Renal cortex interstitium (tissue), 11 donors: ENCODE data around the gene OASL. TPM values are rescaled to one million over a fixed set of nuclear protein-coding genes. Genes with fewer than 3 reads are reported as not detected.
A peak's percentile ranks its signal among the peaks of the same experiment; 100 is the strongest.

Experiments used
- DNase-seq, 11 donors: peaks; one replicate each; pipeline ENCODE4 v3.0.0-alpha.2; 2013; ENCODE audit warnings: low read depth in 9 of 11, low spot score in 4 of 11; ENCODE audit errors: extremely low read depth in 1 of 11
- polyA plus RNA-seq, 3 donors: library from polyadenylated mRNA; unstranded; fragments of 120-200 nt; gene quantifications; one replicate each; pipeline ENCODE4 v1.2.1, GENCODE V29; 2013; ENCODE audit not compliant: insufficient read length in 3 of 3

The OASL gene
- polyA plus RNA-seq, 3 donors = 0.09 to 0.21 (median 0.12) TPM

- no peak for DNase-seq
These were observed 17.3 kb downstream of the OASL start for GRCh38 chr12:121021754-121022153.

GRCh38 chr12:121018860-121019617 is 20.0 kb downstream of the OASL start:
- DNase-seq = no peak

DNA sequence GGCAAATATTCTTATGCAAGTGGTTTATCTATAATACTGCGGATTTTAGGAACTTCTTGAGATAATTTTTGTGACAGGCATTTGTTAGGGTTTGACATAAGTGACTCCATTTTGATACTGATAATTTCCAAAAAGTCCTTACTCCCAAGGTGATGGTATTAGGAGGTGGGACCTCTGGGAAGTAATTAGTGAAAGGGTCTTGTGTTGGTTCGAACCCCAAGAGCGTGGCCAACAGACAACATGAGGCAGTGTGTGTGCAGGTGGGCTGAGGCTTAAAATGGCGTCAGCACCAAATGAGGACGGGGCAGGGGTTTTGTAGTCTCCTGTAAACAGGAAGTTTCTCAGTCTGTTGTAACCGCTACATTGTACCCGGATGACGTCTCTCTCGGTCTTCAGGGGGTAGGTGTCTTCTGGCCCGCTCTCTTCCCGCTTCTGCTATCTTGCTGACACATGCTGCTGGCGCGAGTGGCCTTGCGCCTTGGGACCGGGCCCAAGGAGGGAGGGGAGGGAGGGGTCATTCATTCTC is 21.0 kb downstream of the OASL start:
- no peak for DNase-seq

DNA sequence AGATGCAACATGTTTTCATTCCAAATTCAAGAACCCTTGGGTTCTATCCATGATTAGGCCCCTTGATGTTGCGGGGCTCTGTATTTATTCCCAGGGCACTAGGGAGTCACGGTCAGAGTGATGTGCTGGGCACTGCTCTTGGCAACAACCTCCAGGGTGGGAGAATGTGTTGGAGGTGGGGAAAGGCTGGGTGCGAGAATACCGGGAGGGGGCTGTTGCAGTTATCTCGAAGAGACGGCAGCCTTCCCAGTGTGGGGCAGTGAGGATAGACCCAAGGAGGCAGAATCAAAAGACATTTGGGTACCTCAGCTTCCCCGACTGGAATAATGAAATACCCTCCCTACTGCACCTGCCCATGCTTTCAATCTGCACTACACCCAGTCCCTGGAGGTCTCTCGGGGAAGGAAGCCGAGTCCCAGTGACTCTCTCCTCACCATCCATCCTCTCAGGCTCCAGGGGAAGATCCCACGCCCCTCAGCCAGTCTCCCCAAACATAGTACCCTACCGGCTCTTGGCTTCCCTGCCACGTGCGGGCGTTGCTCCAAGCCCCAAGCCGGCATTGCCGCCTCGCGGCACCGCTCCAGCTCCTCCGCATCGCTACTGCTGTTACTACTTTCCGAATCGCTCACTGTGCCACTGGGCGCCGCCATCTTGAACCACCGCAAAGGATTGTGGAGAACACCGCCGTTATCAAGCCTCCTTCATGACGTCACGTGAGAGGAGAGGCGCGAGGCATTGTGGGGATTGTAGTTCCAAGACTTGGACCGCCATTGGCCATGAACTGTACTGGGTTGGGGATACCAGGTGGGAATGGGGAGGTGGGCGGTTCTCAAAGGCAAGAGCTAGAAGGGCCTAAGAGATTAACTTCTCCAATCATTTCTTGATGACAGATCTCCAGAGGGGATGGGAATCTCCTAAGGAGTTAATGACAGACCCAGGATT is 22.9 kb downstream of the OASL start, which contains the start of gene C12orf43:
C12orf43 (minus strand) TSS at position 663 of the 942 bp plus-strand sequence; CDS start at position 650, 13 bp downstream.
- DNase-seq = peak; percentile 78 to 95 (median 85)

DNA sequence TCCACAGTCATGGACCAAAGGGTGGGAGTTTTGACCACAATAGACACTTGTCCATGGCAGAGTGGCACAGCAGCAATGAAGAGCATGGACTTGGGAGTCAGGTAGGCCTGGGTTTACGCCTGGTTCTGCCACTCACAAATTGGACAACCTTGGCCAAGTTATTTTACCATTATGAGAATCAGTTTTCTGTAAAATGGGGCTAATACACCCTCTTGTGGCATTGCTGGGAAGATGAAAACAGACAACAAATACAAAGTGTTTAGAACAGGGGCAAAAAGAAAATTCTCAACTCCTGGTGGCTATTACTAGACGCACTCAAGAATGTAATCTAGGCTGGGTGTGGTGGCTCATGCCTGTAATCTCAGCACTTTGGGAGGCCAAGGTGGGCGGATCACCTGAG is 25.3 kb downstream of the OASL start:
- DNase-seq = no peak

- no peak for DNase-seq
These were observed 27.2 kb downstream of the OASL start for GRCh38 chr12:121011820-121012219.

GRCh38 chr12:121010860-121011259 is 28.2 kb downstream of the OASL start:
- no peak for DNase-seq

- peak in 5 of 11 donors; percentile 17 to 54 (median 32) for DNase-seq
These were observed 29.3 kb downstream of the OASL start for GRCh38 chr12:121009741-121010140.

DNA sequence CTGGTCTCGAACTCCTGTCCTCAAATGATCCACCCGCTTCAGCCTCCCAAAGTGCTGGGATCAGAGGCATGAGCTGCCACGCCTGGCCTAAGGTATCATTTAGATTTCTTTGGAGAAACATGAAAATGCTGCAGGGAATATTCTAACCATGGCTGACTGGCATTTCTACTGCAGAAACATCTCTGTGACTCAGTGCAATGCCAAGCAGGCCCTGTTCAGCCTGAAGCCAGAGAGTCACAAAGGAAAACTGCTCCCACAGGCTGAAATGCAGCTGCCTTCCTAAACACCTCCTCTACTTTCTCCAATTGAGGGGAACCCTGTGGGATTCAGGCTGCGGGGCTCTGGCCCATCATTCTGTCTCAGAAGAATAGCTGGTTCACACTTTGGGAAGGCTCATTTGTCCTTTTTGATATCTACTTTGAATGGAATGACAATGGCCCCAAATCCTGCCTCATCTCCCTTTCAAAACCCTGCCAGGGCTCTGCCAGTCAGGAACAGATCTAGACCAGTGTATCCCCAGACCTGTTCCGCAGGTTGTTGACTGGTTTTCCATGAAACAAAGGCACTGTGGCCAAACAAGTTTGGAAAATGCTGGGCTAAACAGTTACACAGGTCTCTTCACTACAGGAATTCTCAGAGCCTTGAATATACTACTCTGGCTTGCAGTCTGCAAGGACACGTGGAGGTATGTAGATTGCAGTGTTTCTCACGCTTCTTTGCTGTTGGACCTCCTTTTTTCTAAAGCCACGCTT is 30.5 kb downstream of the OASL start:
- no peak for DNase-seq

- DNase-seq = no peak
These were observed 33.7 kb downstream of the OASL start for GRCh38 chr12:121005346-121005815.

GRCh38 chr12:121004253-121004815 is 34.7 kb downstream of the OASL start:
- DNase-seq = no peak

DNA sequence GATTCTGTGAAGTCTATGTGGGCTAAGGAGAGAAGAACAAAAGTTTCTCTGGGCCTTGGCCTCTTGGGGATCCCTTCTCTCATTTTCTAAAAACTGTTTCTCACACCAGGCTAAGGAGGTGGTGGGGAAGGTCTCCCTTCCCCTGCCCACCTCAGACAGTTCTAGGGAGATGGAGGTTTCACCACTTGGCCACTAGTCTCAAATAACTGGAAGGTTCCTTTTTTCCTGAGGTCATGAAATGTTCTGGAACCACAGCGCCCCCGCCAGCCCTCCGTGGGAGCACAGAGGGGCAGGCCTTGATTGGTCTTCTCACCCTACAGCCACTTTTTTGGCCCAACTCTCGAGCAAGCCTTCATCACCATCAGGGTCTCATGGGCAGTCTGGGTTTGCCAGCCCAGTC is 35.4 kb downstream of the OASL start:
- DNase-seq = no peak

DNA sequence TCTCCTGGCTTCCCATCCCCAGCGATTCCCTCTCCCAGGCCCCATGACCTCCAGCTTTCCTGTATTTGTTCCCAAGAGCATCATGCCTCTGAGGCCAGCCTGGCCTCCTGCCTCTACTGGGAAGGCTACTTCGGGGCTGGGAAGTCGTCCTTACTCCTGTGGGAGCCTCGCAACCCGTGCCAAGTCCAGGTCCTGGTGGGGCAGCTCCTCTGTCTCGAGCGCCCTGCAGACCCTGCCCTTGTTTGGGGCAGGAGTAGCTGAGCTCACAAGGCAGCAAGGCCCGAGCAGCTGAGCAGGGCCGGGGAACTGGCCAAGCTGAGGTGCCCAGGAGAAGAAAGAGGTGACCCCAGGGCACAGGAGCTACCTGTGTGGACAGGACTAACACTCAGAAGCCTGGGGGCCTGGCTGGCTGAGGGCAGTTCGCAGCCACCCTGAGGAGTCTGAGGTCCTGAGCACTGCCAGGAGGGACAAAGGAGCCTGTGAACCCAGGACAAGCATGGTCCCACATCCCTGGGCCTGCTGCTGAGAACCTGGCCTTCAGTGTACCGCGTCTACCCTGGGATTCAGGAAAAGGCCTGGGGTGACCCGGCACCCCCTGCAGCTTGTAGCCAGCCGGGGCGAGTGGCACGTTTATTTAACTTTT is 37.1 kb downstream of the OASL start:
- no peak for DNase-seq

DNA sequence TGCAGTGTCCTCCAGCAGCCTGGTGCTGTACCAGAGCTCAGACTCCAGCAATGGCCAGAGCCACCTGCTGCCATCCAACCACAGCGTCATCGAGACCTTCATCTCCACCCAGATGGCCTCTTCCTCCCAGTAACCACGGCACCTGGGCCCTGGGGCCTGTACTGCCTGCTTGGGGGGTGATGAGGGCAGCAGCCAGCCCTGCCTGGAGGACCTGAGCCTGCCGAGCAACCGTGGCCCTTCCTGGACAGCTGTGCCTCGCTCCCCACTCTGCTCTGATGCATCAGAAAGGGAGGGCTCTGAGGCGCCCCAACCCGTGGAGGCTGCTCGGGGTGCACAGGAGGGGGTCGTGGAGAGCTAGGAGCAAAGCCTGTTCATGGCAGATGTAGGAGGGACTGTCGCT is 38.0 kb downstream of the OASL start:
- no peak for DNase-seq

DNA sequence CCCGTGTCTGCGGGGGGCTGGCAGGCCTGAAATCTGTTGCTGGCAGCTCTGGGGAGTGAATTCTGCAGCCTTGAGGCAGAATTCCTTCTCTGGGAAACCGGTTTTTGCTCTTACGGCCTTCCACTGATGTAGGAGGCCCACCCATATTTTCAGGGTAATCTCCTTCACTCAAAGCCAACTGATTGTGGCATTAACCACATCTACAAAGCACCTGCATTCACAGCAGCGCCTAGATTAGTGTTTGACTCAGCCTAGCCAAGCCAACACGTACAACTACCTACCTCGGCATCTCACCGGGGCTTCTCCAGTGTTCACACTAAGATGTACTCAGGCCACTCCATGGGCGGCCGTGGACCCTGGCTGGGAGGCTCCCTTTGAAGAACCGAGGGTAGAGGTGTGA is 38.5 kb downstream of the OASL start:
- DNase-seq = no peak

GRCh38 chr12:120999191-121000120 is 39.6 kb downstream of the OASL start:
- DNase-seq = no peak

DNA sequence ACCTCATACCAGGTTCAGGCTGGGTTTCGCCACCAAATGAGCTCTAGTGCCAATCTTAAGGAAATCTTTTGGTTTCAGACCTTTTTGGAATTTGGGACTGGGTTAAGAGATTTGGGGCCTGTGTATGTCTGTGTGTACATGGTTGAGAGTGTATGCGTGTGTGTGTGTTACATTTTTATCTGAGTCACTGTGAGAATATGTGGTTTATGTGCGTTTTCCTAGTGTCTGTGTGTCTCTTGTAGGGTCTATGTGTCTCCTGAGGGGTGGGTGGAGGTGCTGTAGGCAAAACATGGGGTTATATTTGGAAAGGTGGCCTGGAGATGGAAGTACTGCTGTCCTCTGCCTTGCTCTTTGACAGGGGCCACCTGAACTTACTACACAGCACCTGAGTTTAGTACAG is 40.6 kb downstream of the OASL start:
- DNase-seq = no peak
